ENCODE results near the gene S100A1. TPM values are rescaled to one million over a fixed set of nuclear protein-coding genes. Genes with fewer than 3 reads are reported as not detected.

S100A1 gene
- total and polyA plus RNA-seq, 10 of the 15 experiments (the other 5 are each of a cell fraction or from before 2014, with no cell fraction given): 0.13 to 0.29 TPM; not detected in 8

- TF ChIP-seq ZBTB4 (CRISPR knock-in tag; IDR thresholded peaks at IDR 0.05) (no peak), SREBF1 (IDR thresholded peaks at IDR 0.05; ENCODE audit: low read length) (no peak), E2F4 (IDR thresholded peaks at IDR 0.05; ENCODE audit: low read depth, low read length) (peak; percentile 82), ESRRA (IDR thresholded peaks at IDR 0.05; ENCODE audit: low read length) (no peak), ASH2L (IDR thresholded peaks at IDR 0.05; ENCODE audit: borderline replicate concordance, low read depth) (peak; percentile 77), TBL1XR1 (IDR thresholded peaks at IDR 0.05; ENCODE audit: low read depth, low read length) (no peak; the same call in 1 of the 2 replicates), PBX3 (IDR thresholded peaks at IDR 0.05; ENCODE audit: insufficient replicate concordance, low read depth, low read length) (peak; percentile 41), TARDBP (IDR thresholded peaks at IDR 0.05; ENCODE audit: borderline replicate concordance) (no peak), HDGF (IDR thresholded peaks at IDR 0.05) (peak; percentile 72), TCF7 (IDR thresholded peaks at IDR 0.05; ENCODE audit: borderline replicate concordance) (no peak), ZNF687 (IDR thresholded peaks at IDR 0.05) (peak; percentile 85), NR2C1 (IDR thresholded peaks at IDR 0.05) (peak; percentile 78), HDAC6 (IDR thresholded peaks at IDR 0.05; ENCODE audit: unreplicated experiment) (no peak)
- TF ChIP-seq, protein P1, sequence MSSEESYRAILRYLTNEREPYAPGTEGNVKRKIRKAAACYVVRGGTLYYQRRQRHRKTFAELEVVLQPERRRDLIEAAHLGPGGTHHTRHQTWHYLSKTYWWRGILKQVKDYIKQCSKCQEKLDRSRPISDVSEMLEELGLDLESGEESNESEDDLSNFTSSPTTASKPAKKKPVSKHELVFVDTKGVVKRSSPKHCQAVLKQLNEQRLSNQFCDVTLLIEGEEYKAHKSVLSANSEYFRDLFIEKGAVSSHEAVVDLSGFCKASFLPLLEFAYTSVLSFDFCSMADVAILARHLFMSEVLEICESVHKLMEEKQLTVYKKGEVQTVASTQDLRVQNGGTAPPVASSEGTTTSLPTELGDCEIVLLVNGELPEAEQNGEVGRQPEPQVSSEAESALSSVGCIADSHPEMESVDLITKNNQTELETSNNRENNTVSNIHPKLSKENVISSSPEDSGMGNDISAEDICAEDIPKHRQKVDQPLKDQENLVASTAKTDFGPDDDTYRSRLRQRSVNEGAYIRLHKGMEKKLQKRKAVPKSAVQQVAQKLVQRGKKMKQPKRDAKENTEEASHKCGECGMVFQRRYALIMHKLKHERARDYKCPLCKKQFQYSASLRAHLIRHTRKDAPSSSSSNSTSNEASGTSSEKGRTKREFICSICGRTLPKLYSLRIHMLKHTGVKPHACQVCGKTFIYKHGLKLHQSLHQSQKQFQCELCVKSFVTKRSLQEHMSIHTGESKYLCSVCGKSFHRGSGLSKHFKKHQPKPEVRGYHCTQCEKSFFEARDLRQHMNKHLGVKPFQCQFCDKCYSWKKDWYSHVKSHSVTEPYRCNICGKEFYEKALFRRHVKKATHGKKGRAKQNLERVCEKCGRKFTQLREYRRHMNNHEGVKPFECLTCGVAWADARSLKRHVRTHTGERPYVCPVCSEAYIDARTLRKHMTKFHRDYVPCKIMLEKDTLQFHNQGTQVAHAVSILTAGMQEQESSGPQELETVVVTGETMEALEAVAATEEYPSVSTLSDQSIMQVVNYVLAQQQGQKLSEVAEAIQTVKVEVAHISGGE (CRISPR knock-in tag; IDR thresholded peaks at IDR 0.05): no peak
These were observed 5.8 kb downstream of the S100A1 start, which contains the start of gene CHTOP (continued) for GRCh38 chr1:153633754-153634665.
